ENCODE data around the gene RGS6. TPM values are rescaled to one million over a fixed set of nuclear protein-coding genes. Genes with fewer than 3 reads are reported as not detected.

Gene RGS6
- total RNA-seq, 1 experiment from 2014 or later, result not detected

DNA sequence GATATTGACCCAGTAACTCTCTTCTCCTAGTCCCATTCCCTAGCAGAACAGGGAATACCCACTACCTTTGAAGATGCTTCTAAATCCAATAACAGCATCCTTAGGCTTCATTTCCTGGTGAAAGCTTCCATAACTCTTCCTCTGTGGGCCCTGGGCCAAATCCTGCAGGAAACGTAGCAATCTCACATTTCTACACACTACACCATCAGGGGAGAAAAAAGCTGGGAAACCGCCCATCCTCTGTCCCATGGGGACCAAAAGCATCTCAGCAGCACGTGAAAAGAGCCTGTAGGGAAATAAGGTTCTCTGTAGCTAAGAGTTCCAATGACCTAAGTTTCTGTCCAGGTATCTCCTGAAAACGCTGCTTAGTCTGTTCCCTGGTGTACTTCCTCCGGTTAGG lies 621.4 kb downstream of the RGS6 start:
- DNase-seq (ENCODE audit: low spot score), result no peak

DNA sequence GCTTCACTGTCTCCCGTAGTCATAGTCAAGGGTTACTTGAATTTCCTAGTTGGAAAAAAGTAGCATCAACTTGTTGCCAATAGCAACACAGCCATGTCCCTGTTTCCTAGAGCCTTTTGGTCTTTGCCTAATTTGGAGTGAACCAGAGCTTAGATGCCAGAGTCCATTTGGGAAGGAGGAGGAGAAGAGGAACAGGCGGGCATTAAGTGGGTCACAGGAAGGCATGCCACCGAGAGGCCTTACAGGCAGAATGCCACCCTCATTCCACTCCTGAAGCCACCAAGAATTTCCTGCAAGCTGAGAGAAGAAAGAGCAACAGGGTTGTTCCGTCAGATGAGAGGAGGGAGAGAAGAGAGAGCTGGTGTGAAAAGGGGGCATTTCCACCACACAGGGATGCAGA lies 622.2 kb downstream of the RGS6 start:
- no peak for DNase-seq (ENCODE audit: low spot score)

DNA sequence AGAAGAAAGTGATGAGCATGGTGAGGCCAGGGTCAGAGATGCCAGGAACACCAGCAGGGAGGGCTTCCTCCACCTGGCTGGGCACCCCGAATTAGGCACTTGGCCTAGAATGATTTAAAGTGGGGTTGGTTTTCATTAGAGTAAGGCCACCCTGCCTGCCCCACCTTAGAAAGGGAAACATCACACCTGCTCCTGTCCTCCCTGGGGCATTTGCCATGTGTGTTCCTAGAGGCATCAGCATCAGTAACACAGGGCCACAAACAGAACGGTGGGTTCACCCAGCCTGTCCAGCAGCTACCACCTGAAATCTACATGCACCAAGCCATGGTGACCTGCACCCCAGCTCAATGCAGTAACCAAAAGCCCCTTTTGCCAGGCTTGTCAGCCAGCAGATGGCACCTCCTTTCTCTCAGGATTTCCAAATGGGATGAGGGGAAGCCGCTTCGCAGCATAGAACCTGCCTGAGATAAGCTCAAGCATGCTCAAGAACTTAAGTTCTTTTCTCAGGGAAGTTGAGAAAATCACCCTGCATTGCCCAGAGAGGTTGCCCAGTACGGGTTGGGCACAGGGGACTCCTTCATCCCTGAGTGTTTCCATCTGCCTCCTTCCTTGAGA lies 622.9 kb downstream of the RGS6 start:
- no peak for DNase-seq (ENCODE audit: low spot score)

DNA sequence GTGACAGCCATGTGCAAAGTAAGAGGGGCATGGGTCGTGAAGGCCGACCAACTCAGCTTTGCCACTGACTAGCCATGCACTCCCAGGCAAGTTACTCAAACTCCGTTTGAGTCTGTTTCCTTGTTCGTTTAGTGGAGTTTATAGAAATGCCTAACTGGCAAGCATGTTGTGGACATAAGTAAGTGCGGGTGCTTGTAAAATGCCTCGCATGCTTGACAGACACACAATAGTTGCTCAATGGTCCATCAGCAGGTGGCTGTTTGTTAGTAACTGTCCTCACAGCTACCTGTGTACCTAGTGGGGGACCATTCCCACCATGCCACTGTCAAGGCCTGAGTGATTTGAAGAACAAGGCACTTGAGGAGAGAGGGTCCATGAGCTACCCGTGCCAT lies 623.4 kb downstream of the RGS6 start:
- DNase-seq (ENCODE audit: low spot score), result no peak

DNA sequence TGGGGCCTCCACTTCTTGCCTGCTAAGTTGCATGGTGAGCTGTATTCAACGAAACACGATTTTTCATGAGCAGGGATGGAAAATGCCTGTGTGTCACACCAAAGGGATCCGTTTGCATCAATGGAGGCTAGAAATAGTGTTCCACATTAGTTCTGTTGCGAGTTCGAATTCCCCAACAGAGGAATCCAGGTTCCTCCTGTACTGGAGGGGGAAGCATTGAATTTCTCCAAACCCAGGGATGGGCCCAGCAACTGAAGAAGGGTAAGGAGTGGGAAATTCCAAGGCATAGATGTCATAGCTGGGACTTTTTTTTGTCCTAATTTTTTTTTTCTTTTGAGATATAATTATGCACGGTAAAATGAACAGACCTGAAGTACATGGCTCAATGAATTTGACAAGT lies 625.4 kb downstream of the RGS6 start:
- DNase-seq (ENCODE audit: low spot score), result no peak

DNA sequence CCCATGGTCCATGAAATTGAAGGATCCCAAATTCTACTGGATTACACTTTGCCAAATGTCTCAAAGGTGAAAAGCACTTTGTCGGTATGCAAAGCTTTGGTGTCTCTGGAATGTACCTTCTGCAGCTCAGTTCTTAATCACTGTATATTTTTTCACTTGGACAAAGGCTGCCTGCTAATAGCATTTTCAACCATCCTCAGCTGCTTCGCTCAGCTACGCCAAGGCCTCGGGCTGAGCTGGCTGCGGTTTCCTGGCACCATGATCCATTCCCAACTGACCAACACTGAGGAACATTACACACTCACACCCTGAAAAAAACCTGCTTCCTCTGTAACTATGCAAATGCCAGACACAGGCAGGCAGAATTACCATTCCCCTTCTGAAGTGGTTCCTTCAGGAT lies 626.5 kb downstream of the RGS6 start:
- DNase-seq (ENCODE audit: low spot score), result peak; percentile 71

DNA sequence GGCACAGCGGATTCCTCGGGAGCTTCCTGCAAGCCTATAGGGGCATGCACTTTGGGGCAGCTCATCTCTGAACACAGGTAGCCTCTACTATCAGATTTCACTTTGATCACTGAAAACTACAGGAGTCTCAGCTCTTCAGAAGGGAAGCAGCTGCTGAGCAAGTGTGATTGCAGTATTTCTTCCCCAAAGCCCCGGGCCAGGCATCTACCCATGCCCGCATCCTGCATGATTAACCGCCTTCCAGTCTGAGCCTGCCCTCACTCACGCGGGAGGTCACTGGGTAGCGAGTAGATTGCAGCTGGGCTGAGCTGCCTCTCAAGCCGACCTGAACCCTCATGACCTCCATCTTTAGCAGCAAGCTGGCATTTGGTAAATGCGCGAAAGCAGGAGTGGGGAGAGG lies 627.0 kb downstream of the RGS6 start:
- DNase-seq (ENCODE audit: low spot score), result peak; percentile 65

DNA sequence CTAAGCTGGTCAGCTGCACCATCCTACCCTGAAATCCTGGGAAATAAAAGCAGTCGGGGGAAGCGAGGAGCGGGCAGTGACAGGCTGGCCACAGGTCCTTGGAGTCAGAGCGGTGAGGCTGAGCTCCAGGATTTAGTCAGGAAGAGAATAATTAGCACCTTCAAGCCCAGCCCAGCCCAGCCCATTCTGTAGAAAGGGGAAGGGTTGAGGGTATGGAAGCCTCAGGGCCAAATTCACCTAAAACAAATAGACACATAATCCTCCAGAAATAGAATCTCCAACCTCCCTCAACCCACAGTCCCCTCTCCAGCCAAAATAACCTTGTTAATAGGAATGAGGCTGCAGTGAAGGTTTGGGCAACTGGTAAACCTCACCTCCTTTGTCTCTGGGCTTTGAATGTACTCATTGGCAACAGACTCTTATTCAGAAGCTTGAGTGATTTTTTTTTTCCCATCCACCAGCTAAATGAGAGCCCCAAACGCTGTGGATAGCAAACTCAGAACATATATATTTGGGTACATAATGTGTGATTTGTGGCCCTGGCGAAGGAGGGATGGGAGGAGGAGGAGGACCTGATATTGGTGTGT lies 627.5 kb downstream of the RGS6 start:
- DNase-seq (ENCODE audit: low spot score), result no peak

DNA sequence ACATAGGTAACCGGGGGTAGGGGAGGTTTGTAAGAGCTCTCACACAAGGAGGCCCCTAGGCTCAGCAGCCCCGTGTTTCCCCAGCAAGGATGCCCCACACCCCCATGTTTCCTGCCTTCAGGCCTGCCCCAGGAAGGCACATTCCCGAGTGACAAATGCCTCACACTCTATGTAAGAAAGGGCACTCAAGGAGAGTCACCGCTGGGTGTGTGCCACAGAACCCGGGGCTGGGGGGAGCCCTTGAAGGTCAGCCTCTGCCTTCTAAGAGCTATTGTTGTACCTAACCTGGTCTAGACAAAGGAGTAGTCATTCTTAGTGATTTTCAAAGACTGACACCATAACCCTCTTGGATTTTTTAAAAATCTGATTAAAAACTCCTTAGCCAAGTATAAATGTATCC lies 628.1 kb downstream of the RGS6 start:
- DNase-seq (ENCODE audit: low spot score), result no peak

DNA sequence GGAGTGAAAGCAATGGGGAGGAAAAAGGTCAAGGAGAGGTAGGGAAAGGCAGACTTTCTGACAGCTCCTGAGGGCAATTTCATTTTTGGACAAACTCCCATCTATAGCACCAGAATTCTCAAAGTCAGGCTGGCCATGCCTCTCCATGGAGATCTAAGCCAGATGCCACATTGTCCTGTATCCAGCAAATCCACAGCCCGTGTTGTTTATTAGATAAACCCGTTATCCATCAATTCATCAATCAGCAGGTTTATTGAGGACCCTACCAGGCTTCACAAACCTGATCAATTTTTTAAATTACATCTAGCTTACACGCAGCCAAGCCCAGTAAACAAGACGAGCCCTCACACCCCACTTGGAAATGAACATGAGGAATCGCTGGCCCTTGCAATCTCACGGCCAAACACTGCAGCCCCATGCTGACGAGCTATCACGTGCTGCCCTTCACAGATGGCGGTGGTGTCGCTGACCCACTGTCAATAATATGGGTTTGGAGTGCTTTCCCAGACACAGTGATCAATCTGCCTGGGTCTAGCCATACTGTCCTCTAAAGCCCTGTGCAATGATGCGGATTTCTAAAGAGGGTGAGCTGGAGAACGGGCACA lies 628.8 kb downstream of the RGS6 start:
- no peak for DNase-seq (ENCODE audit: low spot score)

DNA sequence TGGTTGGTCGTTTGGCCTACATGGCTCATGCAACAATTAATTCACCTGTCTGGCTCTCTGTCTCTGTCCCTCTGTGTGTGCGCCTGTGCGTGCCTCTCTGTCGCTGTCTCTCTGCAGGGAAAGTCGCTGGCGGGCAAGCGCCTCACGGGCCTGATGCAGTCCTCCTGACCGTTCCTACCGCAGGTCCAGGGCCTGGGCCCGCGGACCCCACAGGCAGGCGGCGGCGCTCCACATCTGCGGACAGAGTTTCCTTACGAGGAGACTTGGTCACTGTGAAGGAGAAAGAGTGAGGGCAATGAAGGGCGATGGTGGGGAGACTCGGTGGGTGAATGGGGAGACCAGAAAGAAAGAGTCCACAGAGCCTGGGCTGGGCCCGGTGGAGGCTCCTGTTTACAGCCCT lies 630.1 kb downstream of the RGS6 start:
- DNase-seq (ENCODE audit: low spot score), result no peak

DNA sequence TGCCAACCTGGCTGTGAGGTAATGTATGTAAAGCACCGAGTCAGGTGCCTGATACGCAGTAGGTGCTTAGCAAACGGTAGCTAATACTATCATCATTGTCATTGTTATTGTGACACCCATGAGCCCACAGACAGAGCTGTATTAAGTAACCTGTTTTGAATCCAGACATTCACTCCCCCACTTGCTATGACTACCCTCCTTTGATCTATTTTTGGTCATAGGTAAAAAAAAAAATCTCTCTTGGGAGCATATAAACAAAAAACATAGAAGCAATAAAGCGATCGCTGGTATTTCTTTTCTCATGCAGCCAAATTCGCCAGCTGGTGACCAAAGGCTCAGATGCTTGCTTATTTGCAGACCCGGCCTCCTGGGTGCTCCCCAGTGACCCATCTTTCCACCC lies 631.4 kb downstream of the RGS6 start:
- no peak for DNase-seq (ENCODE audit: low spot score)

DNA sequence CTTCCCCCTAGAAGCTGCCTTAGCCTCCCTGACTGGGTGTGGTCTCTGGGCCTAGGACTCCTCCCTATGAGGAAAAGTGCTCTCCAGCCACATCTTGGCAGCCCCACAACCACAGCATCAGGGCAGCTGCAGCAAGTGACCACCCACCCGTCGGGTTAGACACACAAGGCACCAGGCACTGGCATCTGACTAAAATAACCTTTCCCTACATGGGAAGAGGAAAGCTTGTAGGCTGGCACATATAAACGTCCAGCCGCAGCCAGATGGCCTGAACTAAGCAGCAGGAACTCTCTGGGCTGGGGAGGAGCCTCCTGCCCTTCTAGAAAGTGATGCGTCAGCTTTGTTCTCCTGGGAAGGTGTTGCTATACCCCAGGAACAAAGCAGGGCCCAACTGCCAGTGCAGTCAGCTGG lies 632.9 kb downstream of the RGS6 start:
- DNase-seq (ENCODE audit: low spot score), result no peak

DNA sequence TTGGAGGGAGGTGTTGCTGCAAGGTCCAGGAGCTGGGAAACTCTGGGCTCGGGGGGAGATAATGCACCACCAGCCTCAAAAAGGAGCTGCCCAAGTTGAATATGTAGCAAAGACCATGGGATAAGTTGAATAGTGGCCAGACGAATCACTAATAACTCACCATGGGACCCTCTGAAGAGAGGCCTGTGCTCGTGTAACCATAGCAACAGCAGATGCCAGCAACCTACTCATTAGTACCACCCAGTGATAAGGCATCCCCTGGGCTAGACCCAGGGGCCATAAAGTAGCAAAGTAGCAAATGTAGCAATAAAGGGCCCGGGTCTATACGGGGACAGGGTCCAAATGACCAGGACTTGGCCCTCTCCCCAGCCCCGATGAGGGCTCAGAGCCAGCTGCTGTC lies 633.7 kb downstream of the RGS6 start:
- no peak for DNase-seq (ENCODE audit: low spot score)

DNA sequence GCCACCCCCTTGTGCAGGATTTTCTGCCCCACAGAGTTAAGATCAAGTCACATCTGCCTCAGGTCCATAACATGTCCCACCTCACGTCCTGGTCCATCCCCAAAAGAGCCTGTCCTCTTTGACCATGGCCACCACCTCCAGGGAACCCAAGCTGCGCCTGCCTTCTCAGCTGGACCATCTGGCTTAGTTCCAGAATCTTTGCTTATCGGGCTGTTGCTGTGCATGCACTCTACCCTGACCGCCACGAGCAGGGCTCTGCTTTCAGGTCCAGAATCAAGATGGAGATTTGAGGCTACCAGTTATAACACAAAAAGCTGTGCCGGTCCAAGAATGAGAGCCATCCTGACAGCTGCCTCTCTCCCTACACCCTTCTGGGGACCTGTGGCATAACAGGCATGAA lies 635.0 kb downstream of the RGS6 start:
- DNase-seq (ENCODE audit: low spot score), result no peak

DNA sequence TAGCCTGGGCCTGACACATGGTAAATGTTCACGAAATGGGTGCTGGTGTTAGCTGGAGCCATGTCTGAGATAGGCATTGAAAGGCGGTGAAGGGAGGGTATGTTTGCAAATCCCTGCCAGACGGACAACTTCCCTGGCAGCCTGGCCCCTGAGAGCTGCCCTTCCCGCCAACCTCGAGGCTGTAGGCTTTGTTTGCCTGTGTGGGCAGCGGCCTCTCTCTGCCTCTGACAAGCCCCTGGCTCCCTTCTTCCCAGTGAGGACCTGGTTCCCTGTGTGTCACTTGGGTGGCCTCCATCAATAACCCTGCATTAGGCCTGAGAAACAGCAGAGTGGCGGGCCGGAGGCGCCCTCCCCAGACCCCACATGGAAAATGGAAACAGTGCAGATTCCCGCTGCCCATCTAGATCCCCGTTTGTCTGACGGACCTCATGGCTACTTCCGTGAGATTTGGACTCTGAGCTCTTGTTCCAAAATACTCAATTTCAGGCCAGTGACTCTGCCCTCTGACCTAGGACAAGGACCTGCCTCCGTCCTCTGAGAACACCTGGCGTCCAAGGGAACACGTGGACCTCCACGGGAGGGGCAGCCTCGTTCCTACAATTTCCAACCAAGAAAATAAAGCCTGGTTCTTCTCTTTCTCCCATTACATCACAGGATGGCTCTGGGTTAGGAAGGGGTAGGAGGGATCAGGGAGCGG lies 636.2 kb downstream of the RGS6 start:
- DNase-seq (ENCODE audit: low spot score), result no peak

DNA sequence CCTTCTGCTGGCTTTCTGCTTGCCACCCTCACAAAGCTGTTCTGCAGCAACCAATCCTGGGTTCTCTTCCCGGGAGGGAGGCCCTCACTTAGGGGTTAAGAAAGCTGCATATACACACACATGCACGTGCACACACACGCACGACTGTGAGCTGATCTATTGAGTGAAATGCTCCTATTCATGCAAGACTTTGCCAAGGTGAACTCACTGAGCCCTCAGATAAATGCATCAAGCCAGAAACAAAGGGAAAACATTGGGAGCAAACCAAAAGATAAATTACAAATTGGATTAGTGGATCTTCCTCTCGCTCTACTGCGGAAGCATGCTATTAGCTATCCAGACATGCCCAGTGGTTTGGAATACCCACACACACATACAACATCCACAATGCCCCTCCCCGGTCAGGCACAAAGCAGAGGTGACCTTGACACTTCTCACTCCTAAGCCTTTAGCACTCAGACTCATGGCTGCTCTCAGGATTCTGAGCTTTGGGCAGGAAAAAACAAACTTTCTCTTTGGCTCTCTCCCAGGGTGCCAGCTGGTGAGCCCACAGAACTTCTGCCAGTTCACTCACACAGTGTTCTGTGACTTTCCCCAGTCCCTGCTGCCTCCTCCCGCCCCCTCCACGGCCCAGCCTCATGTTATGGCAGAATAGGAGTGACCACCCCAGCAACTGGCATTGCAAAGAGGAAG lies 641.6 kb downstream of the RGS6 start:
- DNase-seq (ENCODE audit: low spot score), result no peak

DNA sequence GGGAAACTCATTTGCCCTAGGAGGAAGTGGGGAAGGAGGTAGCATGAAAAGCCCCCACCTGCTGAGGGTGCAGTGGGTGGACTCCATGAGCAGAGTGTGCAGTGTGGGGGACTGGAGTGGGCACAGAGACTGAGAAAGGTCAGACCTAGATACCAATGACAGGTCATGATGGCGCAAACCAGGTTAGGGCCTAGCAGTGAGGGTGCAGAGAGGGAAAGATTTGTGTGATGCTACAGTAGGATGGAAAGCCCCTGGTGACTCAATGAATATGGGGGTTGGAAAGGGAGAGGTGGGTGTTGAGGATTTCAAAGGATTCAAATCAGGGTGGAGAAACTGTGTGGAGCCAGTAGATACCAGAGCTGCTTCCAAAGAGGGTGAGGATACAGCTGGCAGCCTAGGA lies 642.5 kb downstream of the RGS6 start:
- DNase-seq (ENCODE audit: low spot score), result no peak

DNA sequence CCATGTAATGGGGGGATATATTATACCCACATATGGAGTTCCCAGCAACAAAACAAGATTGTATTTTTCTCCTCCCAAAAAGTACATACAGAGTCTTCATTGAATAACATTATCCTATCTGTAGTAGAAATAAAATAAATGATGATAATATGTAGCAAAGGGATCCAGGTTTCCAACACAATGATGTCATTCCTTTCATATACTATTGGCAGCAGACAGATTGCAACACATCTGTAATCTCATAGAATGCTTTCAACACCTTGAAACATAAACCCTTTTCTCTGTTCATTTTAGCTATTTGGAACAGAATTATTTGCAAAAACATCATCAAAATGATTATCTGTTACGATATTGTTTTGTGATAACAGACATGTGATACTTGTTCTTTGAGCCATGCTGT lies 644.0 kb downstream of the RGS6 start:
- no peak for DNase-seq (ENCODE audit: low spot score)

DNA sequence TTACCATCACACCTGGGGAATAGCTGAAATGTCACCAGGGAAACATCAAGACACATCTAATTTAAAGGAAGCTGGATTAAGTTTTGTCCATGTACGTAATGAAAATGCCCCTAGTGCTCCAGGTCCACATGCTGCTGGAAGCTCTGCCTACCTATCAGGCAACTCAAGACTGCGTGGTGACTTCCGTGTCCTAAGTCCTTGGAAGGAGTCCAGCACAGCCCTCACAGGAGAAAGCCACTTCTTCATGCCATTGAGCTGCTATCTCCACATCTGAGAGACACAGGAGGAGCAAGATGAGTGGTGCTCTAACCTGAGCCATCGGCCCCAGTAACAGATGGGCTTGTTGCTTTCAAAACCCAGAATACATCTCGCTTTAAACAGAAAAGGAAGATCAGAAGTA lies 645.3 kb downstream of the RGS6 start:
- DNase-seq (ENCODE audit: low spot score), result no peak

DNA sequence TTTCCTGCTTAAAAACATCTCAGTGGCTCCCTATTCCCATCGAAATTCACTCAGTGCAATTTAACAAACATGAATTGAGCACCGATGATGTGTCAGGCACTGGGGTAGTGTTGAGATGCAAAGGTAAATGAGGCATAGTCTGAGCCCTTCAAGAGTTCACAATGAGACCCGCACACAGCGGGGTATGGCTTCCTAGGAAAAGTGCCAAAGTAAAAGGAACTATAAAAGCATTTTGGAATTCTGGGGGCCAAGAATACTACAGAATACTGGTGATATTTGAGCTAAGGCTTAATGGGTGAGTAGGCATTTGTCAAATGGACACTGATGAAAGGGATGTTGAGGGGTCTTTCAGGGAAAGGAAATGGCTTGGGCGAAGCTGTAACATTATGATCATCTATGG lies 646.3 kb downstream of the RGS6 start:
- no peak for DNase-seq (ENCODE audit: low spot score)

DNA sequence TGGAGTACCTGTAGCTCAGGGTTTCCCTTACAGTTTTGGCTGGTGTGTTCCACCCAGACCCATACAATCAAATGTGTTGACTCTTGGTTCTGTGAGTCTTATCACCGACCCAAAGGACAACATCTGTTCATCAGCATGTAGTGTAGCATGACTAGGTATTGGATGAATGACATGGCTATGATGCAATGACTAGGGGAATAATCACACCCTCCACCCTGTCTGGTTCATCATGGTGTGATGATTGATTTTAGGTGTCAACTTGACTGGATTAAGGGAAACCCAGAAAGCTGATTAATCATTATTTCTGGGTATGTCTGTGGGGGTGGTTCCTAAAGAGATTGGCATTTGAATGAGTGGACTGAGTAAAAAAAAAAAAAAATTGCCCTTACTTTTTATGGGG lies 650.4 kb downstream of the RGS6 start:
- DNase-seq (ENCODE audit: low spot score), result no peak

Measured in A172 (cell line).